Right lobe of liver (tissue), 4 donors: ENCODE measurements around the gene PLCB2.

Source experiments
- POLR2A ChIP-seq: fragments of 450-650 bp; IDR thresholded peaks from one replicate; pipeline ENCODE4 v1.6.1; 2017; ENCODE audit warnings: antibody characterized with exemption, mild to moderate bottlenecking
- TF ChIP-seq, protein P1 (sequence below), 4 donors: fragments of 200-600 bp in 3 of 4; fragments of 450-650 bp in 1 of 4; IDR thresholded peaks; one replicate each; pipeline versions ENCODE4 v1.5.1 to v1.8.0; 2016 to 2022; ENCODE audit warnings: antibody characterized with exemption in 4 of 4, mild to moderate bottlenecking in 2 of 4
- donor health status: DM: no; HTN: no; CAD: no.
- donor health status: DM: no; HTN: no; CAD: no.
- donor health status: DM: no; HTN: yes; CAD: no.

DNA sequence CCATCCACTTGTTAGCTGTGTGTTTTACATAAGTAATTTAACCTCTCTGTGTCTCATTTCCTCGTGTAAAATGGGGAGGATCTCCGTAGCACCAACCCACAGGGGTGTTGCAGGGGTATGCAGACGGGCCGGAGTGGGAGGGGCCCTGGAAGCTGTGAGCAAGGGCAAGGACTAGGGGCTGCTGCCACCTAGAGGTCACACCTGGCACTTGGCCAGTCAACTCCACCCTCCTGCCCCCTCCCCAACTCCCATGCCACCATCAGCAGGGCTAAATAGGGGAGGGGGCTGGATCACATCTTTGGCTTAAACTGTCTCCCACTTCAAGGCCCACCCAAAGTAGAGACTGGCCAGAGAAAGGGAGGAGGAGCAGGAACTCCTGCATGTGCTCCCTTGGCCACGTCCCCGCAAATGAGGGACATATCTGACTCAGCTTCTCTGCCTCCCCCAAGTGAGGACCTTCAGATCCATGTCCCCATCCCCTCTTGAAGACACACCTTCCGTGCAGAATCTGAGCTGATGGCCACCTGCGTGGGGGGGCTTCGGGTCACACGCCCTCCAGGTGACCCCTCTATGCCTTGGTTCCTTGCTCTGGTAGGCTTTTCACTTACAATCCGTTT, 30.4 kb upstream of the PLCB2 start:
- TF ChIP-seq POLR2A = no peak
- TF ChIP-seq, protein P1, sequence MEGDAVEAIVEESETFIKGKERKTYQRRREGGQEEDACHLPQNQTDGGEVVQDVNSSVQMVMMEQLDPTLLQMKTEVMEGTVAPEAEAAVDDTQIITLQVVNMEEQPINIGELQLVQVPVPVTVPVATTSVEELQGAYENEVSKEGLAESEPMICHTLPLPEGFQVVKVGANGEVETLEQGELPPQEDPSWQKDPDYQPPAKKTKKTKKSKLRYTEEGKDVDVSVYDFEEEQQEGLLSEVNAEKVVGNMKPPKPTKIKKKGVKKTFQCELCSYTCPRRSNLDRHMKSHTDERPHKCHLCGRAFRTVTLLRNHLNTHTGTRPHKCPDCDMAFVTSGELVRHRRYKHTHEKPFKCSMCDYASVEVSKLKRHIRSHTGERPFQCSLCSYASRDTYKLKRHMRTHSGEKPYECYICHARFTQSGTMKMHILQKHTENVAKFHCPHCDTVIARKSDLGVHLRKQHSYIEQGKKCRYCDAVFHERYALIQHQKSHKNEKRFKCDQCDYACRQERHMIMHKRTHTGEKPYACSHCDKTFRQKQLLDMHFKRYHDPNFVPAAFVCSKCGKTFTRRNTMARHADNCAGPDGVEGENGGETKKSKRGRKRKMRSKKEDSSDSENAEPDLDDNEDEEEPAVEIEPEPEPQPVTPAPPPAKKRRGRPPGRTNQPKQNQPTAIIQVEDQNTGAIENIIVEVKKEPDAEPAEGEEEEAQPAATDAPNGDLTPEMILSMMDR (IDR thresholded peaks at IDR 0.05) = peak; percentile 45 to 70 (median 58)
